GM12875 (cell line): ENCODE results near the gene PODNL1.

Experiments
- H3K4me3 ChIP-seq: one replicate; pipeline ENCODE4 v1.5.1; 2011; ENCODE audit warnings: low read depth, low read length, control low read depth
- CTCF ChIP-seq: IDR thresholded peaks from 2 replicates; pipeline ENCODE4 v1.5.1; 2011; ENCODE audit warnings: low read depth, mild to moderate bottlenecking, control low read depth, inconsistent platforms, low read length, moderate library complexity, borderline replicate concordance; ENCODE audit not compliant: insufficient read depth

PODNL1 gene

DNA sequence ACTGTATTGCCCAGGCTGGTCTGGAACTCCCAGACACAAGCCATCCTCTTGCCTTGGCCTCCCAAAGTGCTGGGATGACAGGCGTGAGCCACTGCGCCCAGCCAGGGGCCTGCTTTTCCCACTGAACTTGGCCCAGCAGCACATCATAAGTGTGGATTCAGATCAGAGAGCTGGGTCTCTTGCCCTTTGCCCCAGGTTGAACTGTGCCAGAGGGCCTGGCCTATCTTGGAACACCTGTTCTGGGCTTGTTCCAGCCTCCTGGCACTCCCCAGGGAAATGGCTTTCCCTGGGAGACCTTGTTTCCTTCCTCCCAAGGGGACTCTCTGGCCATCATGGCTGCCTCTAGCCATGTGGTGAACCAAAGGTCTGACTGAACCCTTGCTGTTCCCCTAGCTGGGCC, 28.8 kb downstream of the PODNL1 start:
- no peak overlapping the region for H3K4me3 ChIP-seq
- TF ChIP-seq CTCF: no peak

GRCh38 chr19:13908674-13909073, 29.5 kb downstream of the PODNL1 start:
- H3K4me3 ChIP-seq: no peak overlapping the region
- no peak for TF ChIP-seq CTCF

DNA sequence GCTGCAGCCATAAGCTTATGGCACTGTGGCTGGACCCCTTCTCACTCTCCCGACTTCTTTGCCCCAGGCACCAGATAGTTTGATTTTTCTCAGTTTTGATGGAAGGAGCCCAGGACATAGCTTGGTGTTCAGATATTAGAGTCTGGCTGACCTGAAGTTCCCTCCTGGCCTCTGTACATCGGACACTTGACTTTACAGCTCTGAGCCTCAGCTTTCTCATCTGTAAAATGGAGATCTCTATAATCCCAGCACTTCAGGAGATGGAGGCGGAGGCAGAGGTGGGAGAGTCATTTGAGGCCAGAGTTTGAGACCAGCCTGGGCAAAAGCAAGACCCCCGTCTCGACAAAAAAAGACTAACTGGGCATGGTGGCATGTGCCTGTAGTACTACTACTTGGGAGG, 31.3 kb downstream of the PODNL1 start:
- H3K4me3 ChIP-seq: peak overlapping the region; percentile 96

DNA sequence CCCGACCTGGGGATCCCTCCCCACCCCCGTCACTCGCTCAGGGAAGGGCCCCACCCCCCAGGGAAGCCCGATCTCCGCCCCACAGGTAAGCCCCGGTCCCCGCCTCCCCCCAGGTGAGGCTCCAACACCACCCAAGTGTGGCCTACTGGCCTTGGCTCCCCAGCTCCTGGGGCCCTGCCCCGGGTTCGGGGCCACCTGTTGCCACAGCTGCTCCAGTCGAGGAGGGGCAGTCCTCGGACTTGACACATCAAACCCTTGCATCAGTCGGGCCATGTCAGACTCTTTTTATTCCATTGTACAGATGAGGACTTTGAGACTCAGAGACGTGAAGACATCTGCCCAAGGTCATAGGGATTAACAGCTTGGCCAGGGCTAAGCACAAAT, 31.7 kb downstream of the PODNL1 start:
- H3K4me3 ChIP-seq: peak overlapping the region; percentile 96
- TF ChIP-seq CTCF: no peak

More for the DNA sequence above, 31.3 kb downstream of the PODNL1 start:
- no peak for TF ChIP-seq CTCF

GRCh38 chr19:13905634-13906520, 32.3 kb downstream of the PODNL1 start, which contains the start of the genes BRME1 and CC2D1A:
Gene BRME1 (minus strand): TSS chr19:13906117. CDS start chr19:13904892, 1,225 bp downstream.
Gene CC2D1A (plus strand): TSS chr19:13906201. CDS start chr19:13906442, 241 bp downstream.
- TF ChIP-seq CTCF: no peak
- H3K4me3 ChIP-seq: peak within 1 kb of the TSS; percentile 96

DNA sequence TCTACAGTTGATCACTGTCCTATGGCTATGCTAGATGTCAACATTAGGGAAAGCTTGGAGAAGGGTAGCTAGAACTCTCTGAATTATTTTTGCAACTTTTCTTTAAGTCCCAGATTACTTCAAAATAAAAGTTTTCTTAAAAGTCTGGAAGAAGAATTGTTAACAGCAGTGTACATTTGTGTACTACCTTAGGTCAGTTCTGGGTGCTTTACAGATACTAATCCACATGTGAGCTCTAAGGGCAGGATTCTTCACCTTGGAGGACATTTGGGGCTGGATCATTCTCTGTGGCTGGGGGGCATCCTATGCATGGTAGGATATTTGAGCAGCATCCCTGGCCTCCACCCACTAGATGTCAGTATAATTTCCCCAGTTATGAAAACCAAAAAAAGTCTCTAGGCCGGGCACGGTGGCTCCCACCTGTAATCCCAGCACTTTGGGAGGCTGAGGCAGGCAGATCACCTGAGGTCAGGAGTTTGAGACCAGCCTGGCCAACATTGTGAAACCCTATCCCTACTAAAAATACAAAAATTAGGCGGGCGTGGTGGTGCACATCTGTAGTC, 35.1 kb downstream of the PODNL1 start:
- no peak overlapping the region for H3K4me3 ChIP-seq
- peak; percentile 27; the same call in 1 of the 2 replicates for TF ChIP-seq CTCF
